CD4-positive, alpha-beta T cell (primary cell): Measurements from ENCODE around the gene RUNX1. TPM values are rescaled to one million over a fixed set of nuclear protein-coding genes. Genes with fewer than 3 reads are reported as not detected.

Experiments used
- ATAC-seq: fragments of 200-7000 bp; cut with Tn5 transposase; one replicate; pipeline ENCODE4 v1.10.0; 2022; ENCODE audit warnings: mild to moderate bottlenecking; ENCODE audit not compliant: poor library complexity
- CTCF ChIA-PET: fragments of 350-600 bp; sonication (Branson Sonifier 250); formaldehyde crosslinking; loops from one replicate; lab custom pipeline; 2021; ENCODE audit warnings: antibody characterized with exemption, inconsistent platforms; lab: Charles Lee
- POLR2A ChIA-PET: fragments of 350-600 bp; sonication (Branson Sonifier 250); formaldehyde crosslinking; loops from one replicate; lab custom pipeline; 2021; ENCODE audit warnings: antibody characterized with exemption, inconsistent platforms; lab: Charles Lee
- DNase-seq, 14 experiments: peaks; one replicate each; pipeline ENCODE4 v3.0.0-alpha.2; 2013 to 2020; ENCODE audit warnings: mixed read lengths in 2 of 14
- H3K27ac ChIP-seq, 2 donors: one replicate each; pipeline versions ENCODE4 v1.5.1 to v1.7.0; 2013; ENCODE audit warnings: low read length in 2 of 2, low read depth in 1 of 2, mild to moderate bottlenecking in 1 of 2
- H3K27me3 ChIP-seq, 2 experiments: 1 replicate in 1 of 2; 2 replicates in 1 of 2; pipeline versions ENCODE4 v1.6.1 to v1.7.0; 2013; ENCODE audit warnings: low read length in 2 of 2, control low read depth in 1 of 2, mild to moderate bottlenecking in 1 of 2, moderate library complexity in 1 of 2; ENCODE audit not compliant: insufficient read depth in 2 of 2, control insufficient read depth in 1 of 2
- H3K36me3 ChIP-seq: one replicate; pipeline ENCODE4 v1.6.1; 2013; ENCODE audit warnings: low read length, control low read depth; ENCODE audit not compliant: insufficient read depth
- H3K4me1 ChIP-seq: one replicate; pipeline ENCODE4 v1.6.1; 2013; ENCODE audit warnings: low read length, control low read depth; ENCODE audit not compliant: insufficient read depth
- H3K4me3 ChIP-seq: one replicate; pipeline ENCODE4 v1.5.1; 2013; ENCODE audit warnings: mild to moderate bottlenecking, low read length, moderate library complexity
- H3K9me3 ChIP-seq, 2 experiments: 1 replicate in 1 of 2; 2 replicates in 1 of 2; pipeline versions ENCODE4 v1.6.1 to v1.7.0; 2013; ENCODE audit warnings: low read length in 2 of 2, mild to moderate bottlenecking in 2 of 2, control low read depth in 1 of 2, moderate library complexity in 1 of 2; ENCODE audit not compliant: control insufficient read depth in 1 of 2, insufficient read depth in 1 of 2
- H3K27ac Mint-ChIP-seq: one replicate; pipeline ENCODE4 v1.8.0; 2020; ENCODE audit warnings: mixed read lengths
- H3K27me3 Mint-ChIP-seq: one replicate; pipeline ENCODE4 v1.8.0; 2021; ENCODE audit warnings: mixed read lengths
- H3K36me3 Mint-ChIP-seq: one replicate; pipeline ENCODE4 v1.8.0; 2021; ENCODE audit warnings: low read depth, mixed read lengths
- H3K4me1 Mint-ChIP-seq: one replicate; pipeline ENCODE4 v1.8.0; 2021; ENCODE audit warnings: low read depth, mixed read lengths
- H3K4me3 Mint-ChIP-seq: one replicate; pipeline ENCODE4 v1.8.0; 2020; ENCODE audit warnings: mild to moderate bottlenecking, mixed read lengths
- H3K9me3 Mint-ChIP-seq: one replicate; pipeline ENCODE4 v1.8.0; 2020; ENCODE audit warnings: mixed read lengths
- CTCF ChIP-seq: fragments of 200-600 bp; IDR thresholded peaks from one replicate; pipeline ENCODE4 v1.8.0; 2022; ENCODE audit warnings: antibody characterized with exemption, mild to moderate bottlenecking
- intact Hi-C, 2 experiments: fragments of 100-400 bp; cut with DNase I in 1 of 2; cut with micrococcal nuclease in 1 of 2; formaldehyde crosslinking; loops; one replicate each; pipeline versions ENCODE4 v1.15.1 to v1.9.0; 2023 to 2025; cut with DNase I, micrococcal nuclease
- total RNA-seq, 174 experiments: library from RNA in 2 of 174; stranded (reverse) in 2 of 174; gene quantifications; one replicate each; pipeline ENCODE4 v1.2.3 and lab custom pipeline; 2021 to 2026

The RUNX1 gene
- total RNA-seq, 2 experiments from 2014 or later, result 71.7 to 74.3 TPM

- Mint-ChIP-seq H3K27me3 (no peaks in the 10 kb centered on the region), H3K36me3 (peaks cover 4% of the 10 kb centered on the region), H3K4me3 (peak overlapping the region; percentile 78), H3K4me1 (peaks cover 99% of the 10 kb centered on the region), H3K27ac (peak overlapping the region; percentile 99), H3K9me3 (no peaks in the 10 kb centered on the region)
- DNase-seq (no peak), ATAC-seq (no peak)
- intact Hi-C loops, result loop anchor here (2.0 to 5.0 kb wide), 3 partner anchors 14 to 90 kb away; no protein-coding TSS in a partner anchor
- no peak overlapping the region for H3K4me3 ChIP-seq
- no peaks in the 10 kb centered on the region for H3K9me3 ChIP-seq
- H3K27ac ChIP-seq, result peak overlapping the region; percentile 55 to 84
- no peaks in the 10 kb centered on the region for H3K27me3 ChIP-seq
- no peaks in the 10 kb centered on the region for H3K36me3 ChIP-seq
- TF ChIP-seq CTCF, result no peak
- ChIA-PET POLR2A (interaction anchor here (0.8 to 5.3 kb wide), 15 partner anchors 9 to 114 kb away, joined by 3 to 31 read pairs (median 4); no protein-coding TSS in a partner anchor), CTCF (interaction anchor here (0.8 to 2.2 kb wide), 5 partner anchors 9 to 50 kb away, joined by 3 to 12 read pairs (median 6); no protein-coding TSS in a partner anchor)
- H3K4me1 ChIP-seq, result peaks cover 61% of the 10 kb centered on the region
Measured at GRCh38 chr21:34936883-34937563, 112.1 kb downstream of the RUNX1 start.

GRCh38 chr21:34936371-34936789, 112.7 kb downstream of the RUNX1 start:
- no peaks in the 10 kb centered on the region for H3K9me3 Mint-ChIP-seq
- ChIA-PET CTCF (interaction anchor here (0.7 to 2.8 kb wide), 11 partner anchors 10 to 1131 kb away, joined by 3 to 12 read pairs (median 5); no protein-coding TSS in a partner anchor), POLR2A (interaction anchor here (0.6 to 5.3 kb wide), 20 partner anchors 9 to 117 kb away, joined by 3 to 31 read pairs (median 4); no protein-coding TSS in a partner anchor)
- H3K27ac ChIP-seq, result peak overlapping the region; percentile 55 to 84
- no peaks in the 10 kb centered on the region for H3K27me3 ChIP-seq
- H3K4me3 ChIP-seq, result no peak overlapping the region
- no peaks in the 10 kb centered on the region for H3K9me3 ChIP-seq
- peak overlapping the region; percentile 99 for H3K27ac Mint-ChIP-seq
- intact Hi-C loops, result loop anchor here (2.0 to 5.0 kb wide), 3 partner anchors 14 to 91 kb away; no protein-coding TSS in a partner anchor
- no peaks in the 10 kb centered on the region for H3K27me3 Mint-ChIP-seq
- TF ChIP-seq CTCF, result no peak
- DNase-seq, result peak in 4 of 14 experiments; percentile 35 to 70 (median 44)
- H3K4me1 ChIP-seq, result peaks cover 65% of the 10 kb centered on the region
- H3K36me3 Mint-ChIP-seq, result peaks cover 4% of the 10 kb centered on the region
- ATAC-seq, result peak; percentile 51
- no peaks in the 10 kb centered on the region for H3K36me3 ChIP-seq
- peak overlapping the region; percentile 78 for H3K4me3 Mint-ChIP-seq
- H3K4me1 Mint-ChIP-seq, result peaks cover 99% of the 10 kb centered on the region

- DNase-seq (peak in 2 of 14 experiments; percentile 6 to 31), ATAC-seq (peak; percentile 4)
- no peaks in the 10 kb centered on the region for H3K27me3 ChIP-seq
- H3K36me3 ChIP-seq, result no peaks in the 10 kb centered on the region
- no peak for TF ChIP-seq CTCF
- CTCF ChIA-PET, result interaction anchor here (0.7 to 2.8 kb wide), 11 partner anchors 9 to 1130 kb away, joined by 3 to 12 read pairs (median 6); no protein-coding TSS in a partner anchor
- intact Hi-C loops, result loop anchor here (2.0 to 5.0 kb wide), 5 partner anchors 15 to 113 kb away; partner anchors contain the start of gene RUNX1 (in 1 of the 2)
- POLR2A ChIA-PET, result interaction anchor here (0.6 to 5.3 kb wide), 22 partner anchors 9 to 117 kb away, joined by 3 to 31 read pairs (median 4); no protein-coding TSS in a partner anchor
- peak overlapping the region; percentile 55 to 84 for H3K27ac ChIP-seq
- Mint-ChIP-seq H3K4me3 (peak overlapping the region; percentile 86), H3K4me1 (peaks cover 95% of the 10 kb centered on the region), H3K36me3 (no peaks in the 10 kb centered on the region), H3K27ac (peak overlapping the region; percentile 99), H3K27me3 (no peaks in the 10 kb centered on the region), H3K9me3 (no peaks in the 10 kb centered on the region)
- H3K9me3 ChIP-seq, result no peaks in the 10 kb centered on the region
- peaks cover 60% of the 10 kb centered on the region for H3K4me1 ChIP-seq
- H3K4me3 ChIP-seq, result no peak overlapping the region
Measured at GRCh38 chr21:34935898-34936297, 113.2 kb downstream of the RUNX1 start.
